Liver (tissue), 9 donors: ENCODE results near the gene SPDYE2B. TPM values are rescaled to one million over a fixed set of nuclear protein-coding genes. Genes with fewer than 3 reads are reported as not detected.
"Not testable (repeated sequence)": the region's sequence is repeated elsewhere in the genome, so short reads cannot be mapped to it uniquely, and the experiment has no call there.

Experiments used
- DNase-seq: peaks from one replicate; pipeline ENCODE4 v3.0.0-alpha.2; 2017; ENCODE audit warnings: low spot score
- H3K27ac ChIP-seq, 2 donors: one replicate each; pipeline ENCODE4 v1.7.0; 2013; ENCODE audit warnings: inconsistent platforms in 2 of 2, low read length in 2 of 2, control low read depth in 1 of 2, low read depth in 1 of 2, mild to moderate bottlenecking in 1 of 2
- H3K27me3 ChIP-seq, 4 donors: one replicate each; pipeline versions ENCODE4 v1.6.1 to v1.7.0; 2013; ENCODE audit warnings: low read length in 3 of 4, inconsistent platforms in 1 of 4, mild to moderate bottlenecking in 1 of 4, moderate library complexity in 1 of 4; ENCODE audit not compliant: control insufficient read depth in 4 of 4, insufficient read depth in 4 of 4
- H3K36me3 ChIP-seq, 4 donors: one replicate each; pipeline versions ENCODE4 v1.6.1 to v1.7.0; 2013; ENCODE audit warnings: low read length in 3 of 4, mild to moderate bottlenecking in 3 of 4, low read depth in 1 of 4, moderate library complexity in 1 of 4; ENCODE audit not compliant: control insufficient read depth in 4 of 4, insufficient read depth in 3 of 4
- H3K4me1 ChIP-seq, 4 donors: one replicate each; pipeline versions ENCODE4 v1.6.1 to v1.7.0; 2013; ENCODE audit warnings: low read length in 3 of 4, mild to moderate bottlenecking in 3 of 4, moderate library complexity in 1 of 4; ENCODE audit not compliant: control insufficient read depth in 4 of 4, insufficient read depth in 4 of 4
- H3K4me3 ChIP-seq, 3 donors: one replicate each; pipeline versions ENCODE4 v1.6.1 to v1.7.0; 2013; ENCODE audit warnings: low read length in 3 of 3, control low read depth in 1 of 3, low read depth in 1 of 3, mild to moderate bottlenecking in 1 of 3
- H3K9ac ChIP-seq, 2 donors: one replicate each; pipeline ENCODE4 v1.7.0; 2013; ENCODE audit warnings: low read length in 2 of 2, mild to moderate bottlenecking in 2 of 2, moderate library complexity in 2 of 2, control low read depth in 1 of 2, low read depth in 1 of 2
- H3K9me3 ChIP-seq, 4 donors: one replicate each; pipeline versions ENCODE4 v1.6.1 to v1.7.0; 2013; ENCODE audit warnings: low read length in 3 of 4; ENCODE audit not compliant: control insufficient read depth in 4 of 4
- WGBS: extraction: QIAGEN DNeasy Blood & Tissue Kit; methylation state at CpG from one replicate; pipeline ENCODE4 v1.1.7; 2013; 5-methylcytosine and 5-hydroxymethylcytosine counted together
- polyA plus RNA-seq, 2 donors: library from polyadenylated mRNA; stranded (reverse) in 1 of 2; unstranded in 1 of 2; fragments of 200-250 nt in 1 of 2; fragments of >200 nt in 1 of 2; fragmentation: Nextera tagmentation in 1 of 2; extraction: Ambion mirVana in 1 of 2; gene quantifications; one replicate each; pipeline versions ENCODE4 v1.2.1 to v1.2.3, GENCODE V29; 2013 to 2015
- total RNA-seq, 2 donors: library from RNA; depleted of rRNA; stranded (reverse); fragments of >200 nt; gene quantifications; one replicate each; pipeline ENCODE4 v1.2.3, GENCODE V29; 2014
- donor health status: healthy.
- donor health status: healthy.
- donor health status: healthy.
- donor health status: healthy.
- donor health status: healthy.

Gene SPDYE2B
- total and polyA plus RNA-seq, 4 donors: 0.28 TPM; not detected in 3

GRCh38 chr7:102689436-102690282 lies 39.5 kb downstream of the SPDYE2B start:
- DNase-seq, H3K36me3 ChIP-seq: not testable (repeated sequence)

GRCh38 chr7:102690602-102691001 lies 40.5 kb downstream of the SPDYE2B start:
- H3K9ac ChIP-seq, H3K4me1 ChIP-seq, H3K27me3 ChIP-seq, DNase-seq, H3K9me3 ChIP-seq, H3K27ac ChIP-seq, H3K36me3 ChIP-seq, H3K4me3 ChIP-seq: not testable (repeated sequence)
- 91% methylated on average over 4 of the region's 6 CpGs for WGBS

More at GRCh38 chr7:102689436-102690282, 39.5 kb downstream of the SPDYE2B start:
- H3K9ac ChIP-seq, H3K4me1 ChIP-seq, H3K27ac ChIP-seq, H3K4me3 ChIP-seq, H3K9me3 ChIP-seq, H3K27me3 ChIP-seq: not testable (repeated sequence)
- 4% methylated on average over 3 of the region's 74 CpGs for WGBS

GRCh38 chr7:102694008-102694407 lies 43.9 kb downstream of the SPDYE2B start:
- not testable (repeated sequence) for H3K27ac ChIP-seq, H3K4me3 ChIP-seq, DNase-seq, H3K36me3 ChIP-seq, H3K9me3 ChIP-seq, H3K9ac ChIP-seq, H3K4me1 ChIP-seq, H3K27me3 ChIP-seq
- WGBS: 67% methylated on average over 2 of the region's 2 CpGs

GRCh38 chr7:102695033-102695552 lies 45.0 kb downstream of the SPDYE2B start:
- not testable (repeated sequence) for H3K36me3 ChIP-seq, DNase-seq, H3K27me3 ChIP-seq, H3K4me1 ChIP-seq, H3K9me3 ChIP-seq, H3K27ac ChIP-seq, H3K9ac ChIP-seq, H3K4me3 ChIP-seq
- 56% methylated on average over 1 of the region's 3 CpGs for WGBS

GRCh38 chr7:102696009-102696408 lies 45.9 kb downstream of the SPDYE2B start:
- H3K36me3 ChIP-seq, H3K27ac ChIP-seq, H3K27me3 ChIP-seq, H3K9me3 ChIP-seq, H3K4me3 ChIP-seq, H3K9ac ChIP-seq, DNase-seq, H3K4me1 ChIP-seq: not testable (repeated sequence)
- 48% methylated on average over 1 of the region's 2 CpGs for WGBS

- H3K27ac ChIP-seq, H3K9me3 ChIP-seq, H3K27me3 ChIP-seq, H3K4me1 ChIP-seq, H3K9ac ChIP-seq, H3K36me3 ChIP-seq, DNase-seq, H3K4me3 ChIP-seq: not testable (repeated sequence)
- 84% methylated on average over 5 of the region's 5 CpGs for WGBS
Measured at GRCh38 chr7:102697642-102698512, 47.8 kb downstream of the SPDYE2B start.

- not testable (repeated sequence) for H3K4me3 ChIP-seq, H3K9ac ChIP-seq, H3K36me3 ChIP-seq, H3K9me3 ChIP-seq, DNase-seq, H3K4me1 ChIP-seq, H3K27me3 ChIP-seq, H3K27ac ChIP-seq
- 76% methylated on average over 9 of the region's 9 CpGs for WGBS
Measured at GRCh38 chr7:102698962-102699750, 49.0 kb downstream of the SPDYE2B start.
